ENCODE measurements around the gene DOCK10.

Gene DOCK10

DNA sequence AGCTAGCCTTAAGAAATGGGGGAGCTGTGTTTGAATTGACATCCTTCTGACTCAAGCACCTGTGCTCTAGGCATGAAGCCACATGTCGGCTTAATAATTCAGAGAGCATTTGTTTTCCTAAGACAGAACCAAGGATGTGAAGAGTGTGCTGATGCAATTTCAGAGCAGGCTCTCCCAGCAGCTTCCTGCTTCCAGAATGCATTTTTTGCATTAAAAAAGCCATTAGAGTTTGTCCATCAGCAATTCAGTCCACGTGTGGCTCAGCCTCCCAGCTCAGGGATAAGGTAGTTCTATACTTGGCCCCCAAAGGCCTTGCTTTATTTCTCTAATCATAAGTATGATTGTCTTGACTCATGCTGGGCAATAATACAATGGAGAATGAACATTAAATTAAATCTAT is 37.7 kb downstream of the DOCK10 start:
- ATAC-seq, result no peak
- no peak for TF ChIP-seq ZNF8 (CRISPR knock-in tag; IDR thresholded peaks at IDR 0.05)
- TF ChIP-seq PPARA (CRISPR knock-in tag; IDR thresholded peaks at IDR 0.05; ENCODE audit: borderline replicate concordance), result no peak
- no peak for TF ChIP-seq RARB (CRISPR knock-in tag; IDR thresholded peaks at IDR 0.05)
- no peak for TF ChIP-seq OSR1 (CRISPR knock-in tag; IDR thresholded peaks at IDR 0.05)
- TF ChIP-seq, protein P1, sequence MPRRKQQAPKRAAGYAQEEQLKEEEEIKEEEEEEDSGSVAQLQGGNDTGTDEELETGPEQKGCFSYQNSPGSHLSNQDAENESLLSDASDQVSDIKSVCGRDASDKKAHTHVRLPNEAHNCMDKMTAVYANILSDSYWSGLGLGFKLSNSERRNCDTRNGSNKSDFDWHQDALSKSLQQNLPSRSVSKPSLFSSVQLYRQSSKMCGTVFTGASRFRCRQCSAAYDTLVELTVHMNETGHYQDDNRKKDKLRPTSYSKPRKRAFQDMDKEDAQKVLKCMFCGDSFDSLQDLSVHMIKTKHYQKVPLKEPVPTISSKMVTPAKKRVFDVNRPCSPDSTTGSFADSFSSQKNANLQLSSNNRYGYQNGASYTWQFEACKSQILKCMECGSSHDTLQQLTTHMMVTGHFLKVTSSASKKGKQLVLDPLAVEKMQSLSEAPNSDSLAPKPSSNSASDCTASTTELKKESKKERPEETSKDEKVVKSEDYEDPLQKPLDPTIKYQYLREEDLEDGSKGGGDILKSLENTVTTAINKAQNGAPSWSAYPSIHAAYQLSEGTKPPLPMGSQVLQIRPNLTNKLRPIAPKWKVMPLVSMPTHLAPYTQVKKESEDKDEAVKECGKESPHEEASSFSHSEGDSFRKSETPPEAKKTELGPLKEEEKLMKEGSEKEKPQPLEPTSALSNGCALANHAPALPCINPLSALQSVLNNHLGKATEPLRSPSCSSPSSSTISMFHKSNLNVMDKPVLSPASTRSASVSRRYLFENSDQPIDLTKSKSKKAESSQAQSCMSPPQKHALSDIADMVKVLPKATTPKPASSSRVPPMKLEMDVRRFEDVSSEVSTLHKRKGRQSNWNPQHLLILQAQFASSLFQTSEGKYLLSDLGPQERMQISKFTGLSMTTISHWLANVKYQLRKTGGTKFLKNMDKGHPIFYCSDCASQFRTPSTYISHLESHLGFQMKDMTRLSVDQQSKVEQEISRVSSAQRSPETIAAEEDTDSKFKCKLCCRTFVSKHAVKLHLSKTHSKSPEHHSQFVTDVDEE (CRISPR knock-in tag; IDR thresholded peaks at IDR 0.05), result no peak
- no peak for TF ChIP-seq SNAI2 (CRISPR knock-in tag; IDR thresholded peaks at IDR 0.05)
- TF ChIP-seq ISL1 (CRISPR knock-in tag; IDR thresholded peaks at IDR 0.05), result no peak
- TF ChIP-seq, protein P2, sequence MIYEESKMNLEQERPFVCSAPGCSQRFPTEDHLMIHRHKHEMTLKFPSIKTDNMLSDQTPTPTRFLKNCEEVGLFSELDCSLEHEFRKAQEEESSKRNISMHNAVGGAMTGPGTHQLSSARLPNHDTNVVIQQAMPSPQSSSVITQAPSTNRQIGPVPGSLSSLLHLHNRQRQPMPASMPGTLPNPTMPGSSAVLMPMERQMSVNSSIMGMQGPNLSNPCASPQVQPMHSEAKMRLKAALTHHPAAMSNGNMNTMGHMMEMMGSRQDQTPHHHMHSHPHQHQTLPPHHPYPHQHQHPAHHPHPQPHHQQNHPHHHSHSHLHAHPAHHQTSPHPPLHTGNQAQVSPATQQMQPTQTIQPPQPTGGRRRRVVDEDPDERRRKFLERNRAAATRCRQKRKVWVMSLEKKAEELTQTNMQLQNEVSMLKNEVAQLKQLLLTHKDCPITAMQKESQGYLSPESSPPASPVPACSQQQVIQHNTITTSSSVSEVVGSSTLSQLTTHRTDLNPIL (CRISPR knock-in tag; IDR thresholded peaks at IDR 0.05; ENCODE audit: low read depth), result no peak
- no peak for TF ChIP-seq ZNF70 (CRISPR knock-in tag; IDR thresholded peaks at IDR 0.05)

DNA sequence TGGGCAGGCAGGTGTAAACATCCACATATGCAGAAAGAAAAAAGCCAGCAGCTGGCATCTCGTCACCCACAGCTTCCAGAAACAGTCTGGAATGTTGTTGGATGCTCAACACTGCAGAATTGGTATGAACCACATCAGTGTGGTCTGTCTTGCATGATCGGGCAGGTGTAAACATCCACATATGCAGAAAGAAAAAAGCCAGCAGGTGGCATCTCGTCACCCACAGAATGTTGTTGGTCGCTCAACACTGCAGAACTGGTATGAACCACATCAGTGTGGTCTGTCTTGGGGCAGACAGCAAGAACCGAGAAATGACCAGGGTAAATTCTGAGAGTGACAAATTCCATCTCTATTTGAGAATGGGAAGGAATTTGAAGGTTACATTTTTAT is 39.6 kb downstream of the DOCK10 start:
- TF ChIP-seq ISL1 (CRISPR knock-in tag; IDR thresholded peaks at IDR 0.05), result no peak
- TF ChIP-seq, protein P1 (CRISPR knock-in tag; IDR thresholded peaks at IDR 0.05), result no peak
- TF ChIP-seq, protein P2 (CRISPR knock-in tag; IDR thresholded peaks at IDR 0.05; ENCODE audit: low read depth), result no peak

DNA sequence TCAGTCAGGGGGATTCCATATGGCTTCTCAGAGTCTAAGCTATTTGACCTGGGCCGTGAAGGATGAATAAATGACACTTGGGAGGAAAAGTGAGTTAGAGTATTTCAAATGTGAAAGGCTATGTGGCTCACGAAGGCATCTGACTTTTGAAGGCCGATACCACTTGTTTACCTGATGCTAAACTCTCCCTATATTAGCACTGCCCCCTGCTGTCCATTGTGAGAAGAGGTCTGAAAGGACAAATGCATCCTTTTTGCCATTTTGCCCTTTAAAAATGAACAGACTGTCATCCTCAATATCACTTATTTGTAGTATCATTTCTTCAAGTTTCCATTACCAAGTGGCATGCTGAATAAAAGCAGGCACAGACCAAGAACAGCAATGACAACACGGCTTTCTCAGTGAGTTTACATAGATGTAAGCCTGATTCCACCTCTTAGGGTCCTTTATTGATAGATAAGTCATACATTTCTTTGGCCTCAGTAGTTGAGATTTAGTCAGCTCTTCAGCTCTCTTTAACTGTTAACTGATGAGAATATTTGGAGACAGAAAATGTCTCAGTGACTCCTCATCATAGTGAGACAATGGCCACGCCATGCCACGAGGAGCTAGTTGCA is 40.1 kb downstream of the DOCK10 start:
- no peak for TF ChIP-seq CSDC2 (CRISPR knock-in tag; IDR thresholded peaks at IDR 0.05)
- no peak for TF ChIP-seq ZNF565 (CRISPR knock-in tag; conservative IDR thresholded peaks at IDR 0.05; ENCODE audit: low read depth)
- no peak for TF ChIP-seq PPARA (CRISPR knock-in tag; IDR thresholded peaks at IDR 0.05; ENCODE audit: borderline replicate concordance)
- no peak for TF ChIP-seq ISL1 (CRISPR knock-in tag; IDR thresholded peaks at IDR 0.05)
- TF ChIP-seq, protein P3, sequence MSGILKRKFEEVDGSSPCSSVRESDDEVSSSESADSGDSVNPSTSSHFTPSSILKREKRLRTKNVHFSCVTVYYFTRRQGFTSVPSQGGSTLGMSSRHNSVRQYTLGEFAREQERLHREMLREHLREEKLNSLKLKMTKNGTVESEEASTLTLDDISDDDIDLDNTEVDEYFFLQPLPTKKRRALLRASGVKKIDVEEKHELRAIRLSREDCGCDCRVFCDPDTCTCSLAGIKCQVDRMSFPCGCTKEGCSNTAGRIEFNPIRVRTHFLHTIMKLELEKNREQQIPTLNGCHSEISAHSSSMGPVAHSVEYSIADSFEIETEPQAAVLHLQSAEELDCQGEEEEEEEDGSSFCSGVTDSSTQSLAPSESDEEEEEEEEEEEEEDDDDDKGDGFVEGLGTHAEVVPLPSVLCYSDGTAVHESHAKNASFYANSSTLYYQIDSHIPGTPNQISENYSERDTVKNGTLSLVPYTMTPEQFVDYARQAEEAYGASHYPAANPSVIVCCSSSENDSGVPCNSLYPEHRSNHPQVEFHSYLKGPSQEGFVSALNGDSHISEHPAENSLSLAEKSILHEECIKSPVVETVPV (CRISPR knock-in tag; IDR thresholded peaks at IDR 0.05), result no peak
- TF ChIP-seq ESRRG (CRISPR knock-in tag; IDR thresholded peaks at IDR 0.05), result no peak
- TF ChIP-seq ARNTL (CRISPR knock-in tag; IDR thresholded peaks at IDR 0.05; ENCODE audit: borderline replicate concordance, low read depth), result no peak
- TF ChIP-seq, protein P2 (CRISPR knock-in tag; IDR thresholded peaks at IDR 0.05; ENCODE audit: low read depth), result no peak
- TF ChIP-seq GLIS3 (CRISPR knock-in tag; IDR thresholded peaks at IDR 0.05), result no peak
- no peak for TF ChIP-seq RARB (CRISPR knock-in tag; IDR thresholded peaks at IDR 0.05)
- no peak for TF ChIP-seq SNAI2 (CRISPR knock-in tag; IDR thresholded peaks at IDR 0.05)
- TF ChIP-seq OSR1 (CRISPR knock-in tag; IDR thresholded peaks at IDR 0.05), result no peak
- TF ChIP-seq BACH2 (CRISPR knock-in tag; IDR thresholded peaks at IDR 0.05; ENCODE audit: borderline replicate concordance), result no peak
- no peak for TF ChIP-seq ZC3H10 (CRISPR knock-in tag; IDR thresholded peaks at IDR 0.05)
- TF ChIP-seq TCF4 (CRISPR knock-in tag; IDR thresholded peaks at IDR 0.05; ENCODE audit: borderline replicate concordance), result no peak
- no peak for TF ChIP-seq ZFP30 (CRISPR knock-in tag; IDR thresholded peaks at IDR 0.05)
- no peak for TF ChIP-seq ZNF70 (CRISPR knock-in tag; IDR thresholded peaks at IDR 0.05)
- no peak for TF ChIP-seq ZNF8 (CRISPR knock-in tag; IDR thresholded peaks at IDR 0.05)
- TF ChIP-seq, protein P1 (CRISPR knock-in tag; IDR thresholded peaks at IDR 0.05), result no peak
- TF ChIP-seq, protein P4, sequence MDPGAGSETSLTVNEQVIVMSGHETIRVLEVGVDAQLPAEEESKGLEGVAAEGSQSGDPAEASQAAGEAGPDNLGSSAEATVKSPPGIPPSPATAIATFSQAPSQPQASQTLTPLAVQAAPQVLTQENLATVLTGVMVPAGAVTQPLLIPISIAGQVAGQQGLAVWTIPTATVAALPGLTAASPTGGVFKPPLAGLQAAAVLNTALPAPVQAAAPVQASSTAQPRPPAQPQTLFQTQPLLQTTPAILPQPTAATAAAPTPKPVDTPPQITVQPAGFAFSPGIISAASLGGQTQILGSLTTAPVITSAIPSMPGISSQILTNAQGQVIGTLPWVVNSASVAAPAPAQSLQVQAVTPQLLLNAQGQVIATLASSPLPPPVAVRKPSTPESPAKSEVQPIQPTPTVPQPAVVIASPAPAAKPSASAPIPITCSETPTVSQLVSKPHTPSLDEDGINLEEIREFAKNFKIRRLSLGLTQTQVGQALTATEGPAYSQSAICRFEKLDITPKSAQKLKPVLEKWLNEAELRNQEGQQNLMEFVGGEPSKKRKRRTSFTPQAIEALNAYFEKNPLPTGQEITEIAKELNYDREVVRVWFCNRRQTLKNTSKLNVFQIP (CRISPR knock-in tag; IDR thresholded peaks at IDR 0.05; ENCODE audit: borderline replicate concordance, low read depth), result no peak
- peak; percentile 90 for ATAC-seq

More for the DNA sequence above, 39.6 kb downstream of the DOCK10 start:
- ATAC-seq, result peak; percentile 63
